HPDE6-E6E7 (cell line): ENCODE data around the gene SPRED3.
"Not testable (repeated sequence)": the region's sequence is repeated elsewhere in the genome, so short reads cannot be mapped to it uniquely, and the experiment has no call there.

Experiments used
- DNase-seq: peaks from one replicate; pipeline ENCODE4 v3.0.0; 2011; ENCODE audit warnings: missing footprints; ENCODE audit errors: extremely low spot score

Gene SPRED3, protein sequence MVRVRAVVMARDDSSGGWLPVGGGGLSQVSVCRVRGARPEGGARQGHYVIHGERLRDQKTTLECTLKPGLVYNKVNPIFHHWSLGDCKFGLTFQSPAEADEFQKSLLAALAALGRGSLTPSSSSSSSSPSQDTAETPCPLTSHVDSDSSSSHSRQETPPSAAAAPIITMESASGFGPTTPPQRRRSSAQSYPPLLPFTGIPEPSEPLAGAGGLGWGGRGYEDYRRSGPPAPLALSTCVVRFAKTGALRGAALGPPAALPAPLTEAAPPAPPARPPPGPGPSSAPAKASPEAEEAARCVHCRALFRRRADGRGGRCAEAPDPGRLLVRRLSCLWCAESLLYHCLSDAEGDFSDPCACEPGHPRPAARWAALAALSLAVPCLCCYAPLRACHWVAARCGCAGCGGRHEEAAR

DNA sequence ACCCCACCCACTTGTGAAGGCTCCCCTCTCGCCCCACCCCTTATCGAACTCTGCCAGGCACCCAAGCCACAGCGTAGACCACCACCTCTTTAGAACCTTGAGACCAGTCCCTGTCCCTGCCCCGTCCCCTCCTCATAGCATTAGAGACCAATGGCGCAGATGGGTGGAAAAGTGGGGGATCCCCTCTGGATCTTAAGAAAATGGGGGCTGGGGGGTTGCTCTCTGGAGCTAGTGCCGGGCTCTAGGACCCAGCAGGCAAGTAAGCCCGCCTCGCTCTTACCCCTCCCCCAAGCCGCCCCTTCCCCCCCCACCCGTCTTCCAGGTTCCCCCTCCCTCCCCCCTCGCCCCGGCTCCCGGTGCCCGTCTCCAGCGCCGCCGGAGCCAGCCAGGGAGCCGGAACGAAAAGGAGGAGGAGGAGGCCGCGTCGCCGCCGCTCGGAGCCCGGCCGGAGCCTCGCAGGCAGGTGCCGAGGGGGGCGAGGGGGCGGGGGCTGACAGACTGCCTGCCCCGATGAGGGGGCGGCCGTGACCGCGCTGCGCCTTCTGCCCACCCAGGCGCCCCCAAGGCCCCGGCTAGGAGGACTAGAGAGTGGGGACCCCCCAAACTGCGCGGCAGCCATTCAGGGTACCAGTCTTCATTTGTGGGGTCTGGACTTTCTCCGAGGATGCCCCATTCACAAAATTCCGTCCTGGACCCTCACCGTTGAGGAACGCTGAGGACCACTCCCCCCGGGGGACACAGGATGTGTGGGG is at the start of gene SPRED3:
Gene SPRED3, plus strand, starts transcription at position 349 of the 752 bp plus-strand sequence. CDS start 1,606 bp downstream, outside the sequence.
- DNase-seq = peak; percentile 51

DNA sequence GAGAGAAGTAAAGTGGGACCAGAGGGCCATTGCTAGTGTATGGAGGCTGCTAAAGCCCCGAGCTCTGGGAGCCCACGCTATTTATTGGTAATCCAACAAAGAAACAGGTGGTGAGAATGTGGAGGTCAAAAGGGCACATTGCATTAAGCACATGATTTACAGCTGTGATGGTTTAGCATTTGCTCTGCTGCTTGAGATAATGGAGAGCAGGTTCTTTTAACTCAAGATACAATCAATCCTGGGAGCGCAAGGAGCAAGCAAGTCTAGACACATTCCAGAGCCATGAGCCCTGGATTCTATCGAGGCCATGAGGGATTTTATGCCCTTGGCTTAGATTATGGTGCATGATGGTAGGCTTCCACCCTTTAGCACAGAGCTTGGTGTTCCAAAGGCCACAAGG is 49.5 kb upstream of the SPRED3 start:
- not testable (repeated sequence) for DNase-seq

DNA sequence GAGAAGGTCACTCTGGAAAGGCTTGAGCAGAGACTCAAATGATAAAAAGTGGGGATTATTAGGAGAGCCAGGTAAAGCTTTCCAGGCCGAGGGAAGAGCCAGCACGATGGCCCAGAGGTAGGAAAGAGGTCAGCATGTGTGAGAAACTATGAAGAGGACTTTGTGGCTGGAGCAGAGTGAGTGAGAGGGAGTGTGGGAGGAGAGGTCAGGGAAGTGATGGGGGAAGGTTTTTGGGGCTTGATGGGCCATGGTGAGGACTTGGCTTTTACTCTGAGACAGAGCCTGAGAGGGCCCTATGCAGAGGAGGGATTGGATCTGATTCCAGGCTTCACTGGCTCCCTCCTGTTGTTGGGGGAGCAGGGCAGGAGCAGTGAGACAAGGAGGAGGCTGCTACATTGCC is 47.6 kb upstream of the SPRED3 start:
- no peak for DNase-seq

DNA sequence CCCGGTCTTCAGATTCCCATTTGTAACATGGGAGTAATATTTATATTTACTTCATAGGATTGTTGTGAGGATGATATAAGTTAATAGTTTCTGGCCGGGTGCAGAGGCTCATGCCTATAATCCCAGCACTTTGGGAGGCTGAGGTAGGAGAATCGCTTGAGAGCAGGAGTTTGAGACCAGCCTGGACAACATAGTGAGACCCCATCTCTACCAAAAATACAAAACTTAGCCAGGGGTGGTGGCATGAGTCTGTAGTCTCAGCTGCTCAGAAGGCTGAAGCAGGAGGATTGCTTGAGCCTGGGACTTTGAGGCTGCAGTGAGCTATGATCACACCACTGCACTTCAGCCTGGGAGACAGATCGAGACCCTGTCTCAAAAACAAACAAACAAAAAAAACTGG is 41.7 kb upstream of the SPRED3 start:
- no peak for DNase-seq

DNA sequence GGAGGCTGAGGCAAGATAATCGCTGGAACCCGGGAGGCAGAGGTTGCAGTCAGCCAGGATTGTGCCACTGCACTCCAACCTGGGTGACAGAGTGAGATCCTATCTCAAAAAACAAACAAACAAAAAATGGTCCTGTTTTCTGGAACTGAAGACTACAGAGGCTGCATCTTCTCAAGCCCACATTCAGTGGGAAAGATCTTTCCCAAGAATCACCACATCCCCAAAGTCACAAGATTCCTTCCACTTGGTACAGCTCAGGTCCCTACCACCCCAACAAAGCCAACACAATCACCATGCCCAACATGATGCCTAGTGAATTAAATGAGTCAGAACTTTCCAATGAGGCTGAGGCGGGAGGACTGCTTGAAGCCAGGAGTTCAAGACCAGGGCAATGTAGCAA is 37.6 kb upstream of the SPRED3 start:
- no peak for DNase-seq

DNA sequence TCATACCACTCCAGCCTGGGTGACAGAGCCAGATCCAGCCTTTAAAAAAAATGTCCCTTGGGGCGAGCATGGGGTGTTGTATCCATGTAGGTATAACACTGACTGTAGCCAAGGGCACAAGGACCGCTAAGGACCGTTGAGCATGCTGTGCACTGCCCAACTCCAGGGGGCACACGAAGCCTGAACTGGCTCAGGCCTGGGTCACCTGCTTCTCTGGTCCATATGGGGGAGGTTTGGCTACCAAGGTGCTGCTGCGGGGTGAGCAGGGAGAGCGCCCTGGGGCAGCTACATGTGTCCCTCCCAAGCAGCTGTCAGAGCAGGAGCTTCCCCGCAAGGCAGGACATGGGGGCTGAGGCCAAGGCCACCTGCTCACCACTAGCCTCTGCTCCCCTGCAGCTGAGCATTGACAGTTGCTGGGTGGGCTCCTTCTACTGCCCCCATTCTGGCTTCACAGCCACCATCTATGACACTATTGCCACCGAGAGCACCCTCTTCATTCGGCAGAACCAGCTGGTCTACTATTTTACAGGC is 36.6 kb upstream of the SPRED3 start:
- DNase-seq = no peak

DNA sequence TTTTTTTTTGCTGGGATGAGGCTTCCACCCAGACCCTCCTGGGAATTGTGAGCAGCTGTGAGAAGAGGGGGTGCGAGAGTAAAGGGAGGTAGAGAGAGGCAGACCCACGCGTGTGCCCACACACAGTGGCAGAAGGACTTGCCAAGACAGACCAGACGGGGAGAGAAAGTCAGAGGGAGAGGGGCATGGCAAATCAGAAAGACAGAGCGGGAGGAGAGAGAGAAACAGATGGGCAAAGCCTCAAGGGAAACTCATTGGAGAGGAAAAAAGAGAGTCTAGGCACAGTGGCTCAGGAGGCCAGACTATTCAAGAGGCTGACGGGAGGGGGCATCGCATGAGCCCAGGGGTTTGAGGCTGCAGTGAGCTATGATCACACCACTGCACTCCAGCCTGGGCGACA is 35.9 kb upstream of the SPRED3 start:
- no peak for DNase-seq

DNA sequence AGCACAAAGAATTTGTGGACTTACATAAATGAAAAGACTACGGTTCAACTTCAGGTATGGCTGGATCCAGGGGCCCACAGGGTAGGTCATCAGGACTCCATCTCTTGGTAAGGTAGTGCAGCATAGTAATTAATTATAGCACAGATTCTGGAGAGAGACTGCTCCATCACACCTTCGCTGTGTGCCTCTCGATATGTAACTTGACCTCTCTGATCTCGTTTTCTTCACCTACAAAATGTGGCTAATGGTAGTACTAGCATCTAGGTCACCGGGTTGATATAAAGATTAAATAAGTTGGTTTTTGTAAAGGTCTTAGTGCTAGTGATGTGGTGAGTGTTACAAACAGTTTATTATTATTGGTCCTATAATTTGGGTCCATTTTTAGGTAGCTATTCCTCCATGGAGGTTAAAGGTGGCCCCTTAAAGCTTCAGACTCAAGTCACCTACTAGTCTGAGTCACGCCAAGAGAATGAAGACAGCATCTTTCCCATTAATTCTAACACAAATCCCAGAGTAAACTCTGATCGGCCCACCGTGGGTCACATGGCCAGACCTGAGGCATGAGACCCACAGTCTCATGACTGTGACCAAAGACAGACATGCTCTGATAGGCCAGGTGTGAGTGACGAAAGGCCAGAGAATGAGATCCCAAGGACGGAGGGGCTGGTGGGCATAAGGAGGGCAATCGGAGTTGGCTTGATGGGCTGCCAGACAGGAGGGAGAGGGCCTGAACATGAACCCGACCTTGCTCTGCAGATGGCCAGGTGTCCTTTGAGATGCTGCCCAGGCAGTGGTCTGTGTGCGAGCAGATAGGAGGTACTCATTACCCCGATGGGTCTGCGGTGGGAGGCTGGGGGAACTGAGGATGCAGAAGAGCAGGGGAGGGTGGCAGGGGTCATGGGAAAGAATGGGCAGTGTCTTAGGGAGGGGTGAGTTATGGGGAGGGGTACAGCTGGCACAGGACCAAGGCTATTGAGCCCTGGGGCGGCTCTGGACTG is 32.5 kb upstream of the SPRED3 start:
- no peak for DNase-seq

DNA sequence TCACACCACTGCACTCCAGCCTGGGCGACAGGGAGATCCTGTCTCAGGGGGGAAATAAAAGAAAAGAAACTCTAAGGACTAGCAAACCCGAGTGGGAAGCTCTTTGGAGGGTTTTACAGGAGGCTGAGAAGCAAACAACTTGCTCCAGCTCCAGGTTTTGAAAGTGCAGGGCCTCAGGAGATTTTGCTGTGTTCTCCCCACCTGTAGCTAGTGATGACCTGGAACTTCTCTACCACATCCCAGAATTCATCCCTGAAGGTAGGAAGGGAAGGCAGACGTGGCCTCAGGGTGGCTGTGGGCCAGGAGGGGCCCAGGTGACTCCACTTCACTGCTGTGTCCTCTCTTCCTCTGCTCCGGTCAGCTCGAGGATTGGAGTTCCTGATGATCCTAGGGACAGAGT is 30.4 kb upstream of the SPRED3 start:
- DNase-seq = no peak

DNA sequence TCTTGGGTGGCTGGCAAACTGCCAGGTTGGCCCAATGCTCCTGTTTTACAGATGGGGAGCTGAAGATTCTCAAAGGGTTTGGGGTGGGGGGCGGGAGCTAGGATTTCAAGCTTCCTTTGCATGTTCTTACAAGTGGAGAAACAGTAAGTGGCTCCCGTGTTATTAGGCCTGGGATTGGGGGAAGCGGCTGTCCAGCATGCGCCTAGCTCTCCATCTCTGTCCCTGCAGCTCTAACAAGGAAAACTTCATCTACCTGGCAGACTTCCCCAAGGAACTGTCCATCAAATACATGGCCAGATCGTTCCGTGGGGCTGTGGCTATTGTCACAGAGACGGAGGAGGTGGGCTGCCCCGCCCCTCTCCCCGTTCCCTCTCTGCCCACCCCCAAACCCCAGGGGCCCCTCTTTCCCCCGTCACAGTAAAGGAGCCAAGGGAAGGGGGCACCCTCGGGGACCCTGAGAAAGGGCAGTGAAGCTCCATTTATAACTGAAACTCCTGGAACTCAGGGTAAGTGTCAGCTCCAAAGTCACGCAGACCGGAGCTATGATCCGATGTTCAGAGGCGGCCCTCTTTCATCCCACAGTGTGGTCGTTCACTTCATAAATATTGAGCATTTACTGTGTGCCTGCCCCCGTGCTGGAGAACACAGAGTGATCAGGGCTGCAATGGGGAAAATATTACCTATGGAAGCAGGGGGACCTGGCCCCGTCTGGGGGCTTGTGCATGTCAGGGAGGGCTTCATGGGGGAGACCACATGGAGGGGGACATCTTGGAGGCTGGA is 29.1 kb upstream of the SPRED3 start:
- DNase-seq = no peak

DNA sequence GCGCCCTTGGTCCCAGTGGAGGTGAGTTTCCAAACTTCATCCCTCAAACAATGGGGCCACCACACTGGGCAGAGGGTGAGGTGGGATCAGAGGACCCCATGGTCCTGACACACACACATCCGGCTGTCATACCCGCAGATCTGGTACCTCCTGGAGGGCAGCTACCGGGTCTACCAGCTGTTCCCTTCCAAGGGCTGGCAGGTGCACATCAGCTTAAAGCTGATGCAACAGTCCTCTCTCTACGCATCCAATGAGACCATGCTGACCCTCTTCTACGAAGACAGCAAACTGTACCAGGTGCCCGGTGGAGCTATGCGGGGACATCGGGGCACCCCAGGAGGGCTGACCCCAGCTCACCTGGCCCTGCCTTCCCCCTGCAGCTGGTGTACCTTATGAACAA is 28.1 kb upstream of the SPRED3 start:
- no peak for DNase-seq

DNA sequence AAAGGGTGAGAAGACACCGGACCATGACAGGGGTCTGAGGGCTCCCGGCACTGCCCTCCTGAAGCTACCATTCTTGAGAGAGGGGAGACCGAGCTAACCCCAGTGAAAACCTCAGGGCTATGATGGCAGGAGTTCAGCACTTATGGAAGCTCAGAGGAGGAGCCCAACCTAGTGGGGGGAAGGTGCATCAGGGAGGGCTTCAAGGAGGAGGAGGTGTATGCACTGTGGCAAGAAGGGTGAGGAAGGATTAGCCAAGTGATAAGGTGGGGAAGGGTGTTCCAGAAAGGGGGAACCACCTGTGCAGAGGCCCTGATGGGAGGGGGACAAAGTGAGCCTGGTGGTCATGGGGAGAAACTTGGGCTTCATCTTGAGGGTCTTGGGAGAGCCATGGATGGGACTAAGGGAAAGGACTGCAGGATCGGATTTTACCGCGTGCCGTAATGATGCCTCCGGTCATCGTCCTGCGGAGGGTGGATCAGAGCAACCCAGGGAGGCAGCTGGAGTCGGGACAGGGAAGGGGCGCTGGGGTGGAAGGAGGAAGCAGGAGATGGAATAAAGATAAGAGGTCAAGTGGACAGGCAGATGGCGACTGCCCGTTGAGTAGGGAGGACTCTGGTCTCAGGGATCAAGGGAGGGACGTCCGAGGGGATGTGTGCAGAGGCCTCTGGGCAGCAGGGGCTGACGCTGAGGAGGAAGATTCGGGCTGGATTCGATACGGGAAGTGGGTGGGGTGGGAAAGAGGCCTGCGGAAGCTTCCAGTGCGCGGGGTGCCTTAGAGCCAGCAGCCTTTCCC is 27.5 kb upstream of the SPRED3 start:
- no peak for DNase-seq

DNA sequence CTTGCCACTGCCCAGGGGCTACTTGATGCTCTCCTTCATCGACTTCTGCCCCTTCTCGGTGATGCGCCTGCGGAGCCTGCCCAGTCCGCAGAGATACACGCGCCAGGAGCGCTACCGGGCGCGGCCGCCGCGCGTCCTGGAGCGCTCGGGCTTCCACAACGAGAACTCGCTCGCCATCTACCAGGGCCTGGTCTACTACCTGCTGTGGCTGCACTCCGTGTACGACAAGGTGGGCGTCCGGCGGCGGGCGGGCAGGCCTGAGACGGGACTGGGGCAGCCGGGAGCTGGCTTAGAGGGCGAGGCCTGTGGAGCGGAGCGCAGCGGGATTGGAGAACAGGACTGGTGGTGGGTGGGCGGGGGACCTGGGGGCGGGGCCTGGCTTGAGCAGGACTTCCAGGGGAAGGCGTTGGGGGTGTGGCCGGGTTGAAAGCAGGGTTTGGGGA is 26.8 kb upstream of the SPRED3 start:
- DNase-seq = peak; percentile 95

DNA sequence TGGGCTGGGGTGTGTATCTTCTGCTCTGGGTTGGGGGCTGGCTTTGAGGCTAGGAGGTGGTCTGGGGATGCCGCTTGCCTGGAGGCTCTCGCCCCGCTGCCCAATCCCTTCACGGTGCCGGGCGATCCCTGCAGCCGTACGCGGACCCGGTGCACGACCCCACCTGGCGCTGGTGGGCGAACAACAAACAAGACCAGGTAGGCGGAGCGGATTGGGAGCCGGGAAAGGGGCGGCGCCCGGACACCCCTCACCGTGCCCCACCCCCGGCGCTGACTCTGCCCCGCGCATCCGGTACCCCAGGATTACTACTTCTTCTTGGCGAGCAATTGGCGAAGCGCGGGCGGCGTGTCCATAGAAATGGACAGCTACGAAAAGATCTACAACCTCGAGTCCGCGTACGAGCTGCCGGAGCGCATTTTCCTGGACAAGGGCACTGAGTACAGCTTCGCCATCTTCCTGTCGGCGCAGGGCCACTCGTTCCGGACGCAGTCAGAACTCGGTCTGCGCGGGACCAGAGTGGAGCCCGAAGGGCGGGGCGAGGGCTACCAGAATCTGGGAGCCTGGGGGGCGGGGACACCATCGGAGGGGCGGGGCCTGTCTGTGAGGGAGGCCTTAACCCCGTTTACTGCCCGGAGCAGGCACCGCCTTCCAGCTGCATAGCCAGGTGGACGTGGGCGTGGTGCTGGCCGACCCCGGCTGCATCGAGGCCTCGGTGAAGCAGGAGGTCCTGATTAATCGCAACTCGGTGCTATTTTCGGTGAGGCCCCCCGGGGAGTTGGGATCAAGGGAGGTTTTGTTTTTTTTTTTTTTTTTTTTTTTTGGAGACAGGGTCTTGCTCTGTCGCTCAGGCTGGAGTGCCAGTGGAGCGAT is 26.2 kb upstream of the SPRED3 start:
- DNase-seq = peak; percentile 62

DNA sequence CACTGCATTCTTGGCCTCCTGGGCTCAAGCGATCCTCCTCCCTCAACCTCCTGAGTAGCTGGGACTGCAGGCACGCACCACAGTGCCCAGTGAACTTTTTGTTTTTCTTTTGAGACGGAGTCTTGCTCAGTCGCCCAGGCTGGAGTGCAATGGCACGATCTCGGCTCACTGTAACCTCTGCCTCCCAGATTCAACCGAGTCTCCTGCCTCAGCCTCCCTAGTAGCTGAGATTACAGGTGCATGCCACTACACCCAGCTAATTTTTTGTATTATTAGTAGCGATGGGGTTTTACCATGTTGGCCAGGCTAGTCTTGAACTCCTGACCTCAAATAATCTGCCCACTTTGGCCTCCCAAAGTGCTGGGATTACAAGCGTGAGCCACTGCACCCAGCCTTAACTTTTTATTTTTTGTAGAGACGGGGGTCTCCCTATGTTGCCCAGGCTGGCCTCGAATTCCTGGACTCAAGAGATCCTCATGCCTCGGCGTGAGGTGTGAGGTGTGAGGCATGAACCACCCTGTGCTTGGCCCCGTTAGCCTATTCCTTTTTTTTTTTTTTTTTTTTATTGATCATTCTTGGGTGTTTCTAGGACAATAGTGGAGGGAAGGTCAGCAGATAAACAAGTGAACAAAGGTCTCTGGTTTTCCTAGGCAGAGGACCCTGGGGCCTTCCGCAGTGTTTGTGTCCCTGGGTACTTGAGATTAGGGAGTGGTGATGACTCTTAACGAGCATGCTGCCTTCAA is 25.4 kb upstream of the SPRED3 start:
- DNase-seq = not testable (repeated sequence)

DNA sequence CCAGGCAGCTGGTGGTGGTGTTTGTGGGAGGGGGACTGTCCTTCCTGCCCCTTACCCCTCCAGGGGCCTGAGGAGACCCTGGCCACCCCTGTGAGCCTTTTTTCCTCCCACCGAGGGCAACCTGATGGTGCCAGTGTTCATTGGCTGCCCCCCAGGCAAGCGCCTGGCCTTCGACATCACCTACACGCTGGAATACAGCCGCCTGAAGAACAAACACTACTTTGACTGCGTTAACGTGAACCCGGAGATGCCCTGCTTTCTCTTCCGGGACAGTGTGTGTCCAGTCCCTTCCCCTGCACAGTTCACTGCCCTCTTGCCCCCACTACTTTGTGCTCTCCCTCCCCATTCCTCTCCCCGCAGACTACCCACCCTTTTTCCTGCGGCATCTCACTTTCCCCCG is 21.5 kb upstream of the SPRED3 start:
- no peak for DNase-seq

DNA sequence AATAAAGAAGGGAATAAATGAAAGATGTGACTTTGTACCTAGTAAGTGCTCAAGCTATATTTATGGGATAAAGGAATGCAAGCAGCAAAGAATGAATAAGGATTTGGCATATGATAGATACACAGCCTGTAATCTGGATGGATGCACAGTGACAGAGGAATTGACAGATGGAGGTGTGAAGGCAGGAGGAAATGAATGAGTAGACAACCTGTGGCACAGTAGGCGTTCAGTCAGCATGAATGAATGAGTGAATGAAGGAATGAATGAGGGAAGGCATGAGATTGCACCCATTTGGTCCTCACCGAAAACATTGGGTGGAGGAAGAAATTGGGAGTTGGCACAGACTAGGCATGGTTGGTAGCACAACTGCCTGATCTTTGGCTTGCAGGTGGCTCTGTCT is 18.9 kb upstream of the SPRED3 start:
- no peak for DNase-seq

DNA sequence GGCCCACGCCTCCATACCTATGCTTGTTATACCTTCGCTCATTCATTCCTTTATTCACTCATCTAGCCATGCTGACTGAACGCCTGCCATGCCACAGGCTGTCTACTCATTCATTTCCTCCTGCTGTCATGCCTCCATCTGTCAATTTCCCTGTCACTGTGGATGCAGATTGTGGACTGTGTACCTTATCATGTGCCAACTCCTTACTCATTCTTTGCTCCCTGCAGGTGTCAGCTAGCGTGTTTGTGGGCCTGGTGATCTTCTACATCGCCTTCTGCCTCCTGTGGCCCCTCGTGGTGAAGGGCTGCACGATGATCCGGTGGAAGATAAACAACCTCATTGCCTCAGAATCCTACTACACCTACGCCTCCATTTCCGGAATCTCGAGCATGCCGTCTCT is 18.2 kb upstream of the SPRED3 start:
- no peak for DNase-seq
